Measurements from ENCODE around the gene SYT9. TPM values are rescaled to one million over a fixed set of nuclear protein-coding genes. Genes with fewer than 3 reads are reported as not detected.

SYT9 gene
- total RNA-seq, 1 donor from 2014 or later: 5.3 TPM

DNA sequence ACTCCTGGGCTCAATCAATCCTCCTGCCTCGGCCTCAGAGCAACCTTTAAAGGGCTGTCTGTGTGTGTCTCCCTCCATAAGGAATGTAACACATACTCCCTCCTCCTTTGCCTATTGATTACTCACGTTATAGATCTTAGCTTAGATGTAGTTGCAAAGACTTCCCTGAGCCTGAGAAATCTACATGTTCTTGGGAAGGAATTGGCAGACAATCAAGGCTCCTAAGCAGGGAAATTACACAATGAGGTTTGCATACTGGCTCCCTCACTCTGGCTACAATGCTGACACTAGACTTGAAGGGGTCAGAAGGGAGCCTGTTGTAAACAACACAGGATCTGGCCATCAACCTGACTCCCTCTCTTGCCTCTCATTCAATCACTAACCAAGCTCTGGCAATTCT, 228.4 kb downstream of the SYT9 start:
- Histone ChIP-seq H3K4me2 (no peak overlapping the region), H3K27me3 (no peaks in the 10 kb centered on the region), H3K4me3 (no peak overlapping the region), H3K36me3 (no peaks in the 10 kb centered on the region), H3K27ac (no peak overlapping the region), H4K20me1 (ENCODE audit: low read depth) (no peaks in the 10 kb centered on the region), H3F3A (ENCODE audit: low read depth) (no peaks in the 10 kb centered on the region), H2AFZ (replicated peaks) (no peak overlapping the region), H3K4me1 (no peaks in the 10 kb centered on the region), H3K9ac (no peak overlapping the region), H3K9me3 (ENCODE audit: low read depth) (no peaks in the 10 kb centered on the region), H3K79me2 (ENCODE audit: low read depth) (no peaks in the 10 kb centered on the region)
- Mint-ChIP-seq H3K27me3 (ENCODE audit: insufficient read depth, low read depth) (no peaks in the 10 kb centered on the region), H3K4me3 (no peak overlapping the region), H3K36me3 (no peaks in the 10 kb centered on the region), H3K4me1 (peaks cover 2% of the 10 kb centered on the region), H3K9me3 (no peaks in the 10 kb centered on the region), H3K27ac (no peak overlapping the region)
- TF ChIP-seq EZH2phosphoT487 (IDR thresholded peaks at IDR 0.05) (no peak), EZH2 (IDR thresholded peaks at IDR 0.05) (no peak)
- TF ChIP-seq, protein P1, sequence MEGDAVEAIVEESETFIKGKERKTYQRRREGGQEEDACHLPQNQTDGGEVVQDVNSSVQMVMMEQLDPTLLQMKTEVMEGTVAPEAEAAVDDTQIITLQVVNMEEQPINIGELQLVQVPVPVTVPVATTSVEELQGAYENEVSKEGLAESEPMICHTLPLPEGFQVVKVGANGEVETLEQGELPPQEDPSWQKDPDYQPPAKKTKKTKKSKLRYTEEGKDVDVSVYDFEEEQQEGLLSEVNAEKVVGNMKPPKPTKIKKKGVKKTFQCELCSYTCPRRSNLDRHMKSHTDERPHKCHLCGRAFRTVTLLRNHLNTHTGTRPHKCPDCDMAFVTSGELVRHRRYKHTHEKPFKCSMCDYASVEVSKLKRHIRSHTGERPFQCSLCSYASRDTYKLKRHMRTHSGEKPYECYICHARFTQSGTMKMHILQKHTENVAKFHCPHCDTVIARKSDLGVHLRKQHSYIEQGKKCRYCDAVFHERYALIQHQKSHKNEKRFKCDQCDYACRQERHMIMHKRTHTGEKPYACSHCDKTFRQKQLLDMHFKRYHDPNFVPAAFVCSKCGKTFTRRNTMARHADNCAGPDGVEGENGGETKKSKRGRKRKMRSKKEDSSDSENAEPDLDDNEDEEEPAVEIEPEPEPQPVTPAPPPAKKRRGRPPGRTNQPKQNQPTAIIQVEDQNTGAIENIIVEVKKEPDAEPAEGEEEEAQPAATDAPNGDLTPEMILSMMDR (IDR thresholded peaks at IDR 0.05): no peak
- no peak for DNase-seq (ENCODE audit: low spot score)

DNA sequence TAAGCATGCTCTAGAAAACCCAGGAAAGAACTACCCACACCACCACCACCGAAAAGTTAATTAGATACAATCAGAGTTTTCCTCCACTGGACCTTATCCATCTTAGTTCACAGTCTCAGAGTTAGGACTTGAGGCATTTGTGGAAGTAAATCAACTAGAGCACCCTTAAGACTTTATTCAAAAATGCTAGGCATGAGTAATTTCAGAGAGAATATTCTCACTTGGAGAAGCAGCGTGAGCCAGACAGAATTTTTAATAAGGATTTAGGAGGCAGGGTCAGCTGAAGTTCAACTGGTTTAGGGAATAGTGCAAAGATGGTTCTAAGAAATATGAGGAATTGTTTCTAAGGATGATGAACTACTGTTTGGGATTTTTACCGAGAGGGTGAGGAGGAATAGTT, 232.4 kb downstream of the SYT9 start:
- Mint-ChIP-seq H3K4me1 (peaks cover 4% of the 10 kb centered on the region), H3K27me3 (ENCODE audit: insufficient read depth, low read depth) (no peaks in the 10 kb centered on the region)
- no peak for TF ChIP-seq EZH2 (IDR thresholded peaks at IDR 0.05)
- TF ChIP-seq EZH2phosphoT487 (IDR thresholded peaks at IDR 0.05): no peak
- TF ChIP-seq, protein P1 (IDR thresholded peaks at IDR 0.05): no peak

DNA sequence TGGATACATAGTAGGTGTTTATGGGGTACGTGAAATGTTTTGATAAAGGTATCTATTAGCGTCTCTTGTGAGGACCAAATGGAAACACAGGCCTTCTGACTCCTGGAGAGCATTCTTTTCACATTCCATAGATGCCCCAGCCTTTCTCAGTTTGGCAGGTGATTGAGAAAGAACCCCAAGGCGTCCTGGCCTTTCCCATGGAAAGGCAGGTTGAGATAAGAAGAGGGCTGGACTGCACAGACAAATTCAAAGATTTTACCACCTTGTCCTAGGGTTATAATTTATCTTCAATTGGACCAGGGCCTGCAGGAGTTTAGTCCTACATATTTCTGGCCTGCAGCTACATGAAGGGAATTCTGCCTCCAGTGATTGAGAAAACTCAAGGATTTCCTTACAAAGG, 232.9 kb downstream of the SYT9 start:
- Histone ChIP-seq H3K4me2 (no peak overlapping the region), H2AFZ (replicated peaks) (peak overlapping the region; percentile 34), H3K9ac (no peak overlapping the region), H3K9me3 (ENCODE audit: low read depth) (no peaks in the 10 kb centered on the region), H3K4me3 (no peak overlapping the region), H3K36me3 (no peaks in the 10 kb centered on the region), H4K20me1 (ENCODE audit: low read depth) (no peaks in the 10 kb centered on the region), H3F3A (ENCODE audit: low read depth) (no peaks in the 10 kb centered on the region), H3K27ac (no peak overlapping the region), H3K27me3 (no peaks in the 10 kb centered on the region), H3K4me1 (no peaks in the 10 kb centered on the region), H3K79me2 (ENCODE audit: low read depth) (no peaks in the 10 kb centered on the region)
- no peak for DNase-seq (ENCODE audit: low spot score)
- H3K9me3 Mint-ChIP-seq: no peaks in the 10 kb centered on the region
- H3K4me1 Mint-ChIP-seq: peaks cover 4% of the 10 kb centered on the region
- no peak overlapping the region for H3K4me3 Mint-ChIP-seq
- TF ChIP-seq, protein P1 (IDR thresholded peaks at IDR 0.05): no peak
- no peak for TF ChIP-seq EZH2 (IDR thresholded peaks at IDR 0.05)
- TF ChIP-seq EZH2phosphoT487 (IDR thresholded peaks at IDR 0.05): no peak
- H3K36me3 Mint-ChIP-seq: no peaks in the 10 kb centered on the region
- no peak overlapping the region for H3K27ac Mint-ChIP-seq
- H3K27me3 Mint-ChIP-seq (ENCODE audit: insufficient read depth, low read depth): no peaks in the 10 kb centered on the region

More for the DNA sequence above, 232.4 kb downstream of the SYT9 start:
- Histone ChIP-seq H3K4me1 (no peaks in the 10 kb centered on the region), H3K79me2 (ENCODE audit: low read depth) (no peaks in the 10 kb centered on the region), H3K4me3 (no peak overlapping the region), H3K27ac (no peak overlapping the region), H3F3A (ENCODE audit: low read depth) (no peaks in the 10 kb centered on the region), H3K27me3 (no peaks in the 10 kb centered on the region), H3K36me3 (no peaks in the 10 kb centered on the region), H2AFZ (replicated peaks) (no peak overlapping the region), H3K9me3 (ENCODE audit: low read depth) (no peaks in the 10 kb centered on the region), H3K4me2 (no peak overlapping the region), H4K20me1 (ENCODE audit: low read depth) (no peaks in the 10 kb centered on the region), H3K9ac (no peak overlapping the region)
- Mint-ChIP-seq H3K9me3 (no peaks in the 10 kb centered on the region), H3K36me3 (no peaks in the 10 kb centered on the region), H3K27ac (no peak overlapping the region), H3K4me3 (no peak overlapping the region)
- DNase-seq (ENCODE audit: low spot score): no peak
